ENCODE results near the gene ATP7B.

Gene ATP7B

DNA sequence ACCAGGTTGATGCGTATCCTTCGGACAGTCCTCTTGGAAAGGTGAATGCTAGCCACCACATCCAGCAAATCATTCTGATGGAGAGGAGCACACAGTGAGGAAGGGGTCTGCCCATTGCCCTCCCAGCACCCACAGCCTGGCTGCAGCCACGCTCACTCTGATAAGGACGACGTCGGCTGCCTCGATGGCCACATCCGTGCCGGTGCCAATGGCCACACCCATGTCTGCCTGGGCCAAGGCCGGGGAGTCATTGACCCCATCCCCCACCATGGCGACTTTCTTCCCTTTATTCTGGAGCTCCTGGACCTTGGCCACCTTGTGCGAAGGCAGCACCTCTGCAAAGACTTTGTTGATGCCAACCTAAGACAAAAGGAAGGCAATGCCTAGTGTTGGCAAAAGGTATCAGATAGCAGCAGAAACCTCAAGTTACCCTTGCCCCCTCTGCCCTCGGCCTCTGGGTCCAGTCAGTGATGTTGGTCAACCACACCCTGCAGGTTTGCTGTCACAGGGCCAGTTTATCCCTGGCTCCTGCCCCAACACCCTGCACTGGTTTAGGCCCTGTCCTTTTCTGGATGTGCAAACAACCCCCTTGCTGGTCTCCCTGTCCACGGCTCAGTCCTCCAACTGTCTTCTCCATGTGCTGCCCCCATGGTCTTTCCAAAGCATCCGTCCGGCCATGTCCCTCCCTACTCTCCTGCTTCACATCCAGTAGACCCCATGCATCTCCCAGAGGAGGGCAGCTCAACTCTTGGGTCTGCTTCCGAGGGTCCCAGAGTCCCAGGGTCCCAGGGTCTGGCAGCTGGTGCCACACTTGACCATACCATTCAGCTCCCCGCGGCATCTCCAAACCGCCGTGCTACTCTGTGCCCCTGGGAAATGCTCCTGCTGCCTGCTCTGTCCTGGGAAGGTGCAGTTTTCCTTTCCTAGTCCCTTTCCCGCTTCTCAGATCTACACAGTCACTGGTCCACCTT lies 73.6 kb downstream of the ATP7B start:
- Histone ChIP-seq H3K27me3 (ENCODE audit: control insufficient read depth, insufficient read depth, low read length, poor library complexity, severe bottlenecking) (no peaks in the 10 kb centered on the region), H3K4me3 (ENCODE audit: insufficient read depth, low read depth, low read length) (no peak overlapping the region), H3K4me1 (ENCODE audit: control insufficient read depth, insufficient read depth, low read length) (no peaks in the 10 kb centered on the region), H3K9me3 (ENCODE audit: control insufficient read depth, low read length) (no peaks in the 10 kb centered on the region), H3K27ac (ENCODE audit: insufficient read depth, low read depth, low read length, poor library complexity, severe bottlenecking) (no peak overlapping the region), H3K36me3 (ENCODE audit: control insufficient read depth, insufficient read depth, low read length) (no peaks in the 10 kb centered on the region)
- WGBS, 2 experiments = 91 to 92% methylated on average over 22 of the region's 22 CpGs

DNA sequence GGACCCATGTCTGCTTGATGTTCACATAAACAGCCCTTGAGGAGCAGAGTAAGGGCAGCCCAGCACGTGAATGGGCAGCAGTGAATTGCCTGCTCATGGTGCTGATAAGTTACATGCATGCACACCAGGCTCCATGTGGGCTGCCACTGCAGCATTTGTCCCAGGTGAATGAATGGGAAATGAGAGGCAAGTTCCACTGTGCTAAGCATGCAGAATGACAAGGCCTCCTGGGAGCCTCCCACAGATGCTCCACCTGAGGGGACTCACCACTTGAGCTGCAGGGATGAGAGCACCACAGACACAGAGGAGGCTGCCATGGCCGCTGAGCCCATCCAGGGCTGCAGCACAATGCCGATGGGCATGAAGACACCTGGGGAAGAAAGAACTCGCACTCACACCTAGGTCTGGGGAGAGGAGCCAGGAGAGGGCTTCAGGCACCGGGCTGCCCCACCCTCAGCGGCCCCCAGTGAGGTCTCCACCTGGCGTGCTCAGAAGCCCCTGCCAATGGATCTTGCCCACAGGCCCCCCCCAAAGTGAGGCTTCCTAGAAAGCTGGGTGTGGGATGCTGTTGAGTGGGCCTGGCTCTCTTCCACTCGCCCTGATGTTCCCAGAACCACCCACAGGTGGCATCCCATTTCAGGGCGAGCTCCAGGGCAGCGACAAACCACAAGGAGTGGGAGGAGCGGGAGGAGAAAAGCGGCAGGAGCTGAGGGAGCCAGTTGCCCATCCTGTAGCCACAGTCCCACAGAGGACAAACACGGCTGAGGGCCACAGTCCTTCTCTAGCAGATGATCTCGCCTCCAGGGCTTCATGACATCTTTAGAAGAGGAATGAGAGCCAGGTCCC lies 75.7 kb downstream of the ATP7B start:
- Histone ChIP-seq H3K36me3 (ENCODE audit: control insufficient read depth, insufficient read depth, low read length) (no peaks in the 10 kb centered on the region), H3K9me3 (ENCODE audit: control insufficient read depth, low read length) (no peaks in the 10 kb centered on the region), H3K27me3 (ENCODE audit: control insufficient read depth, insufficient read depth, low read length, poor library complexity, severe bottlenecking) (no peaks in the 10 kb centered on the region), H3K4me3 (ENCODE audit: insufficient read depth, low read depth, low read length) (no peak overlapping the region), H3K27ac (ENCODE audit: insufficient read depth, low read depth, low read length, poor library complexity, severe bottlenecking) (no peak overlapping the region), H3K4me1 (ENCODE audit: control insufficient read depth, insufficient read depth, low read length) (no peaks in the 10 kb centered on the region)
- 65 to 67% methylated on average over 14 of the region's 14 CpGs for WGBS, 2 experiments

GRCh38 chr13:51934461-51935087 lies 76.7 kb downstream of the ATP7B start:
- Histone ChIP-seq H3K36me3 (ENCODE audit: control insufficient read depth, insufficient read depth, low read length) (no peaks in the 10 kb centered on the region), H3K27me3 (ENCODE audit: control insufficient read depth, insufficient read depth, low read length, poor library complexity, severe bottlenecking) (no peaks in the 10 kb centered on the region), H3K9me3 (ENCODE audit: control insufficient read depth, low read length) (no peaks in the 10 kb centered on the region), H3K4me3 (ENCODE audit: insufficient read depth, low read depth, low read length) (no peak overlapping the region), H3K4me1 (ENCODE audit: control insufficient read depth, insufficient read depth, low read length) (no peaks in the 10 kb centered on the region), H3K27ac (ENCODE audit: insufficient read depth, low read depth, low read length, poor library complexity, severe bottlenecking) (no peak overlapping the region)
- WGBS, 2 experiments = 92 to 93% methylated on average over 19 of the region's 19 CpGs

- Histone ChIP-seq H3K9me3 (ENCODE audit: control insufficient read depth, low read length) (no peaks in the 10 kb centered on the region), H3K36me3 (ENCODE audit: control insufficient read depth, insufficient read depth, low read length) (no peaks in the 10 kb centered on the region), H3K4me1 (ENCODE audit: control insufficient read depth, insufficient read depth, low read length) (no peaks in the 10 kb centered on the region), H3K4me3 (ENCODE audit: insufficient read depth, low read depth, low read length) (no peak overlapping the region), H3K27me3 (ENCODE audit: control insufficient read depth, insufficient read depth, low read length, poor library complexity, severe bottlenecking) (no peaks in the 10 kb centered on the region), H3K27ac (ENCODE audit: insufficient read depth, low read depth, low read length, poor library complexity, severe bottlenecking) (no peak overlapping the region)
- 93 to 94% methylated on average over 14 of the region's 14 CpGs for WGBS, 2 experiments
Observed at GRCh38 chr13:51933466-51934058, 77.7 kb downstream of the ATP7B start.

DNA sequence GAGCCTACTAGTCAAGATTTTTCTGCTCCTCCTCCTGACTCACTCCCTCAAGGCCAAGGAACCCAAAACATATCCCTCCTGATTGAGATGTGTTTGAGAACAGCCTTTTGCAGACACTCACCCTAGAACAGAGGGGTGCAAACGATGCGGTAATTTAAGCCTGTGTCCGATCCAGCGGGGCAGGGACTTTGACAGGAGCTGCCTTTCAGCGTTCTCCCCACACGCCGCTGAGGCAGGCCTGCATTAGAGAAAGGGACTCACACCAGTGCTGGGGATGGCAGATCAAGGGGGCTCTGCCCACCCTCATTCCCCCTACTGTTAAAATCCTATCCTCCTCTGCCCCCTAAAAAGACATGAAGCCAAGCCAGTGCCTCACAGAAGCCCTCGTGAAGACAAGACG lies 79.0 kb downstream of the ATP7B start:
- H3K36me3 ChIP-seq (ENCODE audit: control insufficient read depth, insufficient read depth, low read length) = no peaks in the 10 kb centered on the region
- no peak overlapping the region for H3K27ac ChIP-seq (ENCODE audit: insufficient read depth, low read depth, low read length, poor library complexity, severe bottlenecking)
- H3K9me3 ChIP-seq (ENCODE audit: control insufficient read depth, low read length) = no peaks in the 10 kb centered on the region
- no peaks in the 10 kb centered on the region for H3K4me1 ChIP-seq (ENCODE audit: control insufficient read depth, insufficient read depth, low read length)
- H3K27me3 ChIP-seq (ENCODE audit: control insufficient read depth, insufficient read depth, low read length, poor library complexity, severe bottlenecking) = no peaks in the 10 kb centered on the region
- WGBS, 2 experiments = 93 to 95% methylated on average over 9 of the region's 9 CpGs
- no peak overlapping the region for H3K4me3 ChIP-seq (ENCODE audit: insufficient read depth, low read depth, low read length)

- WGBS, 2 experiments = 96 to 97% methylated on average over 6 of the region's 6 CpGs
- no peaks in the 10 kb centered on the region for H3K4me1 ChIP-seq (ENCODE audit: control insufficient read depth, insufficient read depth, low read length)
- no peak overlapping the region for H3K4me3 ChIP-seq (ENCODE audit: insufficient read depth, low read depth, low read length)
- no peaks in the 10 kb centered on the region for H3K36me3 ChIP-seq (ENCODE audit: control insufficient read depth, insufficient read depth, low read length)
- no peak overlapping the region for H3K27ac ChIP-seq (ENCODE audit: insufficient read depth, low read depth, low read length, poor library complexity, severe bottlenecking)
- no peaks in the 10 kb centered on the region for H3K9me3 ChIP-seq (ENCODE audit: control insufficient read depth, low read length)
- no peaks in the 10 kb centered on the region for H3K27me3 ChIP-seq (ENCODE audit: control insufficient read depth, insufficient read depth, low read length, poor library complexity, severe bottlenecking)
Observed at GRCh38 chr13:51931606-51932005, 79.6 kb downstream of the ATP7B start.

DNA sequence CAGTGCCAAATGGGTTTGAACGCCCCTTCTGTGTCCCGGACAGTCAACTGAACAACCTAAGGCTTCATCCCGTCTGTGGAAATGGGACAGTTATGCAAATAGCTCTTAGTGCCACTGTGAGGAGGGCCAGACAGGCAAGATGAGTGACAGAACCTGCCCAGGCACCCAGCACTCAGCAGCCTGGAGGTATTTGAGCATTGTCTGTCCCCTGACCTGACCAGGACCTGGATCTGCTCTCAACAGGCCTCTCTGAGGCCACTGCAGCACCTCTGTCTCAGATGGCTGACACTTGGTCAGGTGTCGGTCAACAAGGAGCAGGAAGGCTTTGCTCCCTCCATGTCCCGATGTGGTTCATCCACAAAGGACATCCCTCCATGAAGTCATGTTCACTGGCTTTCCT lies 81.6 kb downstream of the ATP7B start:
- WGBS, 2 experiments = 94 to 98% methylated on average over 5 of the region's 5 CpGs
- Histone ChIP-seq H3K27me3 (ENCODE audit: control insufficient read depth, insufficient read depth, low read length, poor library complexity, severe bottlenecking) (no peaks in the 10 kb centered on the region), H3K4me1 (ENCODE audit: control insufficient read depth, insufficient read depth, low read length) (no peaks in the 10 kb centered on the region), H3K36me3 (ENCODE audit: control insufficient read depth, insufficient read depth, low read length) (no peaks in the 10 kb centered on the region), H3K9me3 (ENCODE audit: control insufficient read depth, low read length) (no peaks in the 10 kb centered on the region), H3K4me3 (ENCODE audit: insufficient read depth, low read depth, low read length) (no peak overlapping the region), H3K27ac (ENCODE audit: insufficient read depth, low read depth, low read length, poor library complexity, severe bottlenecking) (no peak overlapping the region)

GRCh38 chr13:51928231-51928630 lies 83.0 kb downstream of the ATP7B start:
- H3K4me3 ChIP-seq (ENCODE audit: insufficient read depth, low read depth, low read length) = no peak overlapping the region
- no peaks in the 10 kb centered on the region for H3K27me3 ChIP-seq (ENCODE audit: control insufficient read depth, insufficient read depth, low read length, poor library complexity, severe bottlenecking)
- H3K36me3 ChIP-seq (ENCODE audit: control insufficient read depth, insufficient read depth, low read length) = no peaks in the 10 kb centered on the region
- WGBS, 2 experiments = 95 to 96% methylated on average over 9 of the region's 9 CpGs
- no peaks in the 10 kb centered on the region for H3K9me3 ChIP-seq (ENCODE audit: control insufficient read depth, low read length)
- H3K4me1 ChIP-seq (ENCODE audit: control insufficient read depth, insufficient read depth, low read length) = no peaks in the 10 kb centered on the region
- H3K27ac ChIP-seq (ENCODE audit: insufficient read depth, low read depth, low read length, poor library complexity, severe bottlenecking) = no peak overlapping the region

DNA sequence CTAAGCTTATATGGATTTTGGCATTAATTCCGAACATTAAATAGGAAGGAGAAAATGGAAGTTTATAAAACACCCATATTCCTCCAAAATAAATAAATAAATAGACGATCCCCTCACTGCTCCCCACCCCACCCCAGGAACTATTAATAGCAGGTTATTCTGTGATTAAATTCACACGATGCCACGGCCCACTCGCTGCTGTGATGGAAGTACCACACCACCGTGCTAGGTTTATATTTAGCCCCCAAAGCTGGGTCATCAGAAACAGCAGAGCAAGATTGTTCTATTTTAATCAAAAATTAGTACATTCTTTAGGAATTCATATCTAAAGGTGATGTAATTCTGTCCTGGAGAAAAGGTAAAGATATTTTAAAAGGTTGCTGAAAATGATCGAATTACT lies 84.1 kb downstream of the ATP7B start:
- no peaks in the 10 kb centered on the region for H3K27me3 ChIP-seq (ENCODE audit: control insufficient read depth, insufficient read depth, low read length, poor library complexity, severe bottlenecking)
- WGBS, 2 experiments = 91 to 95% methylated on average over 6 of the region's 7 CpGs
- no peaks in the 10 kb centered on the region for H3K36me3 ChIP-seq (ENCODE audit: control insufficient read depth, insufficient read depth, low read length)
- H3K4me3 ChIP-seq (ENCODE audit: insufficient read depth, low read depth, low read length) = no peak overlapping the region
- H3K9me3 ChIP-seq (ENCODE audit: control insufficient read depth, low read length) = no peaks in the 10 kb centered on the region
- no peaks in the 10 kb centered on the region for H3K4me1 ChIP-seq (ENCODE audit: control insufficient read depth, insufficient read depth, low read length)
- H3K27ac ChIP-seq (ENCODE audit: insufficient read depth, low read depth, low read length, poor library complexity, severe bottlenecking) = no peak overlapping the region

Data from ectodermal cell (in vitro differentiated cells).